ENCODE data around the gene TEX22.

The TEX22 gene

DNA sequence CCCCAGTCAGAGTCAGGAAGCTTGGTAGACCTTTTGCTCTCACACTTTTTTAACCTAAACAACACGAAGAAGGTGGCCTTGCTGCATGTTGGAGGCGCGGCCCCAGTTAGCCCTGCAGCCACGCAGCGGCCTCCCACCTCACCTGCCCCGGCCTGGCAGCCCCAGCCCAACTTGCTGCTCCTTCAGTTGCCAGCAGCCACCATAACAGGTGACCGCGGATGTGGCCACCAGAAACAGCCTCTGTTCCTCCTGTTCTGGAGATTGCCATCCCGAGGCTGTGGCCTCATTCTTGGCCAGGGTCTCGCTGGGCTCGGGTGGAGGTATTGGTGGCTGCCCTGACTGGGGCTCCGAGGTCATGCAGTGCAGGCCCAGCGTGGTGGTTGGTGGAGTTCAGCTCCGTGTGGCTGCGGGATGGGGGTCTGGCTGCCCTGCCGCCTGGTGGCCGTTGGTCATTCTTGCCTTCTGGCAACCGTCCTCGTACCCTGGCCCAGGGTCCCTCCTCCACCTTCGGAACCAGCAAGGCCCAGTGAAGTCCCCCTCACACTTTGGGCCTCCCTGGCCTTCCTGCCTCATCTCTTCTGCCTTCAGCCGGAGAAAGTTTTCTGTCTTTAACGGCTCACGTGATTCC, 20.7 kb upstream of the TEX22 start:
- Histone ChIP-seq H3K27ac (ENCODE audit: low read length, poor library complexity, severe bottlenecking) (no peak overlapping the region), H2BK120ac (ENCODE audit: low read depth, low read length) (no peak overlapping the region), H3K4me3 (ENCODE audit: insufficient read depth in 1 of 2, low read depth in 1 of 2, low read length in 2 of 2) (no peak overlapping the region), H3K79me1 (replicated peaks; ENCODE audit: low read length, poor library complexity, severe bottlenecking) (peaks cover 3% of the 10 kb centered on the region), H2BK15ac (ENCODE audit: low read depth, poor library complexity, severe bottlenecking) (no peak overlapping the region), H2BK5ac (ENCODE audit: low read depth, low read length, poor library complexity, severe bottlenecking) (no peak overlapping the region), H4K91ac (ENCODE audit: low read length) (no peak overlapping the region), H2AFZ (ENCODE audit: low read depth, low read length) (no peak overlapping the region), H3K27me3 (ENCODE audit: control insufficient read depth in 1 of 2, insufficient read depth in 1 of 2, low read length in 2 of 2) (no peaks in the 10 kb centered on the region), H3K4me1 (ENCODE audit: control insufficient read depth, insufficient read depth, low read depth, low read length) (no peaks in the 10 kb centered on the region), H3K23ac (ENCODE audit: low read length in 2 of 2) (no peak overlapping the region), H3K9me3 (ENCODE audit: control insufficient read depth, low read length) (no peaks in the 10 kb centered on the region), H2BK12ac (ENCODE audit: low read length in 2 of 2) (no peak overlapping the region), H3K14ac (ENCODE audit: low read length in 2 of 2) (no peak overlapping the region), H3K18ac (ENCODE audit: low read depth in 1 of 2, low read length in 2 of 2) (no peak overlapping the region), H4K8ac (ENCODE audit: low read length) (no peak overlapping the region), H2AK5ac (ENCODE audit: low read length, severe bottlenecking) (no peak overlapping the region), H3K4me2 (ENCODE audit: low read length, poor library complexity, severe bottlenecking) (no peak overlapping the region), H3K4ac (ENCODE audit: low read depth in 1 of 2, low read length in 2 of 2) (no peak overlapping the region), H3K9ac (ENCODE audit: low read length) (no peak overlapping the region), H3K36me3 (ENCODE audit: control insufficient read depth in 1 of 2, insufficient read depth in 2 of 2, low read depth in 1 of 2, low read length in 2 of 2) (peaks cover 13 to 33% of the 10 kb centered on the region in 2 experiments)
- no peak for DNase-seq
- 91% methylated on average over 23 of the region's 23 CpGs for WGBS

DNA sequence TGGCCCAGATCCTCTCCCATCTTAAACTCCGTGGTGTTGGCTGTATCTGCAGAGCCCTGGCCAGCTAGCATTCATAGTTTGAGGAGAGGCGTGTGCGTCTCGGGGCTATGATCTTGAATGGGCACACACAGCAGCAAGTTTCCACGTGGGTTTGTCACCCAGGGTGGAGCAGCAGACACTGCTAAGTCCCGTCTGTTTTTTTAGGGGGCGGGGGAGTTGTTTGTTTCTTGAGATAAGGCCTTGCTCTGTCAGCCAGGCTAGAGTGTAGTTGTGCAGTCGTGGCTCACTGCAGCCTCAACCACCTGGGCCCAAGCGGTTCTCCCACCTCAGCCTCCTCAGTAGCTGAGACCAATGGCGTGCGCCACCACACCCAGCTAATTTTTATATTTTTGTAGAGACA, 20.1 kb upstream of the TEX22 start:
- Histone ChIP-seq H3K18ac (ENCODE audit: low read depth in 1 of 2, low read length in 2 of 2) (no peak overlapping the region), H4K8ac (ENCODE audit: low read length) (no peak overlapping the region), H2BK15ac (ENCODE audit: low read depth, poor library complexity, severe bottlenecking) (no peak overlapping the region), H3K23ac (ENCODE audit: low read length in 2 of 2) (no peak overlapping the region), H2BK12ac (ENCODE audit: low read length in 2 of 2) (no peak overlapping the region), H3K36me3 (ENCODE audit: control insufficient read depth in 1 of 2, insufficient read depth in 2 of 2, low read depth in 1 of 2, low read length in 2 of 2) (peaks cover 18 to 38% of the 10 kb centered on the region in 2 experiments), H3K27me3 (ENCODE audit: control insufficient read depth in 1 of 2, insufficient read depth in 1 of 2, low read length in 2 of 2) (no peaks in the 10 kb centered on the region), H3K4me2 (ENCODE audit: low read length, poor library complexity, severe bottlenecking) (no peak overlapping the region), H3K27ac (ENCODE audit: low read length, poor library complexity, severe bottlenecking) (no peak overlapping the region), H3K4me1 (ENCODE audit: control insufficient read depth, insufficient read depth, low read depth, low read length) (no peaks in the 10 kb centered on the region), H4K91ac (ENCODE audit: low read length) (no peak overlapping the region), H2BK5ac (ENCODE audit: low read depth, low read length, poor library complexity, severe bottlenecking) (no peak overlapping the region), H3K9ac (ENCODE audit: low read length) (no peak overlapping the region), H3K4ac (ENCODE audit: low read depth in 1 of 2, low read length in 2 of 2) (no peak overlapping the region), H3K4me3 (ENCODE audit: insufficient read depth in 1 of 2, low read depth in 1 of 2, low read length in 2 of 2) (no peak overlapping the region), H2AK5ac (ENCODE audit: low read length, severe bottlenecking) (no peak overlapping the region), H3K9me3 (ENCODE audit: control insufficient read depth, low read length) (no peaks in the 10 kb centered on the region), H2AFZ (ENCODE audit: low read depth, low read length) (no peak overlapping the region), H3K14ac (ENCODE audit: low read length in 2 of 2) (no peak overlapping the region), H3K79me1 (replicated peaks; ENCODE audit: low read length, poor library complexity, severe bottlenecking) (peaks cover 3% of the 10 kb centered on the region), H2BK120ac (ENCODE audit: low read depth, low read length) (no peak overlapping the region)
- 81% methylated on average over 11 of the region's 11 CpGs for WGBS
- no peak for DNase-seq

GRCh38 chr14:105378873-105379685, 19.3 kb upstream of the TEX22 start:
- no peak for DNase-seq
- Histone ChIP-seq H3K36me3 (ENCODE audit: control insufficient read depth in 1 of 2, insufficient read depth in 2 of 2, low read depth in 1 of 2, low read length in 2 of 2) (peaks cover 26 to 47% of the 10 kb centered on the region in 2 experiments), H2AFZ (ENCODE audit: low read depth, low read length) (no peak overlapping the region), H3K4me3 (ENCODE audit: insufficient read depth in 1 of 2, low read depth in 1 of 2, low read length in 2 of 2) (no peak overlapping the region), H3K4ac (ENCODE audit: low read depth in 1 of 2, low read length in 2 of 2) (no peak overlapping the region), H2AK5ac (ENCODE audit: low read length, severe bottlenecking) (no peak overlapping the region), H2BK120ac (ENCODE audit: low read depth, low read length) (no peak overlapping the region), H3K18ac (ENCODE audit: low read depth in 1 of 2, low read length in 2 of 2) (no peak overlapping the region), H3K9ac (ENCODE audit: low read length) (no peak overlapping the region), H4K8ac (ENCODE audit: low read length) (no peak overlapping the region), H3K4me1 (ENCODE audit: control insufficient read depth, insufficient read depth, low read depth, low read length) (no peaks in the 10 kb centered on the region), H3K27me3 (ENCODE audit: control insufficient read depth in 1 of 2, insufficient read depth in 1 of 2, low read length in 2 of 2) (no peaks in the 10 kb centered on the region), H3K9me3 (ENCODE audit: control insufficient read depth, low read length) (no peaks in the 10 kb centered on the region), H3K4me2 (ENCODE audit: low read length, poor library complexity, severe bottlenecking) (no peak overlapping the region), H3K79me1 (replicated peaks; ENCODE audit: low read length, poor library complexity, severe bottlenecking) (peaks cover 3% of the 10 kb centered on the region), H3K23ac (ENCODE audit: low read length in 2 of 2) (no peak overlapping the region), H4K91ac (ENCODE audit: low read length) (no peak overlapping the region), H2BK5ac (ENCODE audit: low read depth, low read length, poor library complexity, severe bottlenecking) (no peak overlapping the region), H3K14ac (ENCODE audit: low read length in 2 of 2) (no peak overlapping the region), H3K27ac (ENCODE audit: low read length, poor library complexity, severe bottlenecking) (no peak overlapping the region), H2BK12ac (ENCODE audit: low read length in 2 of 2) (no peak overlapping the region), H2BK15ac (ENCODE audit: low read depth, poor library complexity, severe bottlenecking) (no peak overlapping the region)
- whole genome bisulfite sequencing: 91% methylated on average over 17 of the region's 17 CpGs

DNA sequence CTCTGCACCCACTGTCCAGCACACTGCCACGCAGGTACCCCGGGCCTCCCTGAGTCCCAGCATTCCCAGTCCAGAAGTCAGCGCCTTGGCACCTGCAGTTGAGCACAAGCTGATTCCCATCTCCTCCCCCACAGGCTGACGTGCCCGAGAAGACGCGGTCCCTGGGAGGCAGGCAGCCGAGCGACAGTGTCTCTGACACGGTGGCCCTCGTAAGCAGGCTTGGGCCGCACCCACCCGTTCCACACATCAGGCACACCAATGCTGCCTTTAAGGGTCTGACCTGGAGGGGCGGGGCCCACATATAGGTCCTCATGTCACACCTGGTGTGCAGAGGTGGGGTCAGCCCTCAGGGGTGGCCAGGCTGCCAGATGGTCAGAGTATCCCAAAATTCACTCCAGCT, 18.4 kb upstream of the TEX22 start:
- H2AK5ac ChIP-seq (ENCODE audit: low read length, severe bottlenecking): no peak overlapping the region
- H3K9ac ChIP-seq (ENCODE audit: low read length): no peak overlapping the region
- no peak overlapping the region for H3K23ac ChIP-seq (ENCODE audit: low read length in 2 of 2)
- peaks cover 26 to 55% of the 10 kb centered on the region in 2 experiments for H3K36me3 ChIP-seq (ENCODE audit: control insufficient read depth in 1 of 2, insufficient read depth in 2 of 2, low read depth in 1 of 2, low read length in 2 of 2)
- no peak overlapping the region for H3K14ac ChIP-seq (ENCODE audit: low read length in 2 of 2)
- no peak overlapping the region for H3K27ac ChIP-seq (ENCODE audit: low read length, poor library complexity, severe bottlenecking)
- no peak overlapping the region for H2BK15ac ChIP-seq (ENCODE audit: low read depth, poor library complexity, severe bottlenecking)
- H3K4me2 ChIP-seq (ENCODE audit: low read length, poor library complexity, severe bottlenecking): no peak overlapping the region
- no peak overlapping the region for H2BK5ac ChIP-seq (ENCODE audit: low read depth, low read length, poor library complexity, severe bottlenecking)
- no peak overlapping the region for H3K4ac ChIP-seq (ENCODE audit: low read depth in 1 of 2, low read length in 2 of 2)
- no peak overlapping the region for H2BK12ac ChIP-seq (ENCODE audit: low read length in 2 of 2)
- H4K8ac ChIP-seq (ENCODE audit: low read length): no peak overlapping the region
- H3K79me1 ChIP-seq (replicated peaks; ENCODE audit: low read length, poor library complexity, severe bottlenecking): peaks cover 3% of the 10 kb centered on the region
- H3K4me1 ChIP-seq (ENCODE audit: control insufficient read depth, insufficient read depth, low read depth, low read length): no peaks in the 10 kb centered on the region
- H3K18ac ChIP-seq (ENCODE audit: low read depth in 1 of 2, low read length in 2 of 2): no peak overlapping the region
- DNase-seq: no peak
- no peak overlapping the region for H3K4me3 ChIP-seq (ENCODE audit: insufficient read depth in 1 of 2, low read depth in 1 of 2, low read length in 2 of 2)
- no peaks in the 10 kb centered on the region for H3K27me3 ChIP-seq (ENCODE audit: control insufficient read depth in 1 of 2, insufficient read depth in 1 of 2, low read length in 2 of 2)
- peak overlapping the region; percentile 29 for H4K91ac ChIP-seq (ENCODE audit: low read length)
- no peak overlapping the region for H2BK120ac ChIP-seq (ENCODE audit: low read depth, low read length)
- H2AFZ ChIP-seq (ENCODE audit: low read depth, low read length): no peak overlapping the region
- H3K9me3 ChIP-seq (ENCODE audit: control insufficient read depth, low read length): no peaks in the 10 kb centered on the region
- 98% methylated on average over 14 of the region's 14 CpGs for WGBS
